NCI-H2029 treated with DMSO at 0.1 percent for 48 hours (cell line): ENCODE measurements around the gene ALX4.

Experiments
- DNase-seq: peaks from one replicate; lab custom pipeline; 2025; lab: John Stamatoyannopoulos, UW

Gene ALX4

GRCh38 chr11:44309478-44310205, at the start of gene ALX4:
ALX4 (minus strand) TSS chr11:44310139; CDS start chr11:44310062, 77 bp downstream.
- DNase-seq, result no peak

GRCh38 chr11:44359162-44359561, 49.2 kb upstream of the ALX4 start:
- DNase-seq, result no peak

- DNase-seq, result no peak
These were observed 48.8 kb upstream of the ALX4 start for GRCh38 chr11:44358713-44359112.

- no peak for DNase-seq
These were observed 47.8 kb upstream of the ALX4 start for GRCh38 chr11:44357711-44358110.

- no peak for DNase-seq
These were observed 46.4 kb upstream of the ALX4 start for GRCh38 chr11:44356351-44356750.

GRCh38 chr11:44351898-44352498, 42.1 kb upstream of the ALX4 start:
- no peak for DNase-seq

- no peak for DNase-seq
These were observed 41.2 kb upstream of the ALX4 start for GRCh38 chr11:44351006-44351660.

- DNase-seq, result no peak
These were observed 39.4 kb upstream of the ALX4 start for GRCh38 chr11:44349328-44349727.

GRCh38 chr11:44348721-44349120, 38.8 kb upstream of the ALX4 start:
- no peak for DNase-seq

- DNase-seq, result no peak
These were observed 38.2 kb upstream of the ALX4 start for GRCh38 chr11:44348114-44348513.

- DNase-seq, result no peak
These were observed 37.6 kb upstream of the ALX4 start for GRCh38 chr11:44347538-44347937.

GRCh38 chr11:44346983-44347382, 37.0 kb upstream of the ALX4 start:
- no peak for DNase-seq

GRCh38 chr11:44345781-44346180, 35.8 kb upstream of the ALX4 start:
- DNase-seq, result no peak

GRCh38 chr11:44344921-44345320, 35.0 kb upstream of the ALX4 start:
- no peak for DNase-seq

GRCh38 chr11:44344423-44344820, 34.5 kb upstream of the ALX4 start:
- DNase-seq, result no peak

GRCh38 chr11:44343778-44344422, 34.0 kb upstream of the ALX4 start:
- no peak for DNase-seq

- no peak for DNase-seq
These were observed 32.7 kb upstream of the ALX4 start for GRCh38 chr11:44342616-44343015.

- DNase-seq, result no peak
These were observed 30.7 kb upstream of the ALX4 start for GRCh38 chr11:44340656-44341055.

- DNase-seq, result no peak
These were observed 29.6 kb upstream of the ALX4 start for GRCh38 chr11:44339530-44339883.

- DNase-seq, result no peak
These were observed 29.0 kb upstream of the ALX4 start for GRCh38 chr11:44338698-44339529.

GRCh38 chr11:44338026-44338425, 28.1 kb upstream of the ALX4 start:
- no peak for DNase-seq

- DNase-seq, result no peak
These were observed 26.0 kb upstream of the ALX4 start for GRCh38 chr11:44335919-44336318.
